ENCODE results near the gene ZNF90.

Gene ZNF90

DNA sequence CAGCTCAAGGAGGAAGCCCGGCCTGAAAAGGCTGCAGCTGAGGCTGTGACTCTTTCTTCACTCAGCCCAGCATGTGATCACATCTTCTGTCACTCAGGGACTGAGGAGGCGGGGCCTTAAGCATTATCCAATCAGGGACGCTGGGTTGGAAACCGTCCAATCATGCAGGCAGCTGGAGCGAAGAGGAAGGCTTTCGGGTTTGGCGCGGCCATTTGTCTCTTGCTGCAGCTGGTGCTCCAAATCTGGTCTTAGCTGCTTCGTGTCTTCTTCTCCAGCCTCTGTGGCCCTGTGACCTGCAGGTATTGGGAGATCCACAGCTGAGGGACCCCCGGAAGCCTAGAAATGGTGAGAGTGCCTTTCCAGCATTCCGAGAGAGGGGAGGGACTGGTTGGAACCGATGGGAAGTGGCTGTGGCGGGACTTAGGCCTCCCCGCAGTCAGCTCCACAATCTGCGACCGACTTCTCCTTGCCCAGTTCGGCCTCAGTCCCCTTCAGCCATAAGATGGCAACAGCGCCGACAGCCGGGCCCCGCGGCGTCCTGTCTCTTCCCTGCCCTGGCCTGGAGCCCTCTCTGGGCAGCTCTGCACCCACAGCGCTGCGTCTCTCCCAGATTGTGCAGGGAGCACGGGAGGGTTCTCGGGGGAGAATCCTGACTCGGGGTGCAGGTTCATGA is at the start of gene ZNF90:
Gene ZNF90, plus strand, starts transcription at position 210 of the 673 bp plus-strand sequence. Its CDS starts 133 bp downstream, at position 343.
- peak within 1 kb of the TSS; percentile 91 for H3K27ac ChIP-seq

DNA sequence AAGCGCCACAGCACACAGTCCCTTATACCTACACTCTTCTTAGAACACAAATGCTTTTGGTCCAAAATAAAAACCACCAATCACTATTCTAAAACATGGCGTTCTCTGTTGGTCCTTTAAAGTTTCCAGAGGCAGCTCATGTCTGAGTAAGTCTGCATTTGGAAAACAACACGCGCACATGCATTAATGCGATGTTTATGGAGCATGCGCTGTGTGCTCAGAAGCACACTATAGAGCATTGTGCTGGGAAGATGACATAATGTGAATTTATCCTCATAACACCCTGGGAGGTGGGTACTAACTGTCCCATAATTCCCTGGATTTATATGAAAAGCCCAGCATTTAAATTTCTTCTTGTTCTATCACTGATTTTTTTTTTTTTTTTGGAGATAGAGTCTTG is 49.2 kb upstream of the ZNF90 start:
- no peak overlapping the region for H3K4me3 ChIP-seq (ENCODE audit: low read depth, low read length)
- H3K79me2 ChIP-seq = no peaks in the 10 kb centered on the region
- H3K9ac ChIP-seq = no peak overlapping the region
- H3K4me1 ChIP-seq = no peaks in the 10 kb centered on the region
- H3K4me2 ChIP-seq (ENCODE audit: low read length) = no peak overlapping the region
- no peak overlapping the region for H2AFZ ChIP-seq
- H3K27ac ChIP-seq = no peak overlapping the region
- no peaks in the 10 kb centered on the region for H3K9me3 ChIP-seq (ENCODE audit: control insufficient read depth, low read length)
- no peaks in the 10 kb centered on the region for H3K36me3 ChIP-seq (ENCODE audit: control insufficient read depth, insufficient read depth, low read length)
- no peaks in the 10 kb centered on the region for H3K27me3 ChIP-seq (ENCODE audit: control insufficient read depth, insufficient read depth, low read length)
- TF ChIP-seq, protein P1, sequence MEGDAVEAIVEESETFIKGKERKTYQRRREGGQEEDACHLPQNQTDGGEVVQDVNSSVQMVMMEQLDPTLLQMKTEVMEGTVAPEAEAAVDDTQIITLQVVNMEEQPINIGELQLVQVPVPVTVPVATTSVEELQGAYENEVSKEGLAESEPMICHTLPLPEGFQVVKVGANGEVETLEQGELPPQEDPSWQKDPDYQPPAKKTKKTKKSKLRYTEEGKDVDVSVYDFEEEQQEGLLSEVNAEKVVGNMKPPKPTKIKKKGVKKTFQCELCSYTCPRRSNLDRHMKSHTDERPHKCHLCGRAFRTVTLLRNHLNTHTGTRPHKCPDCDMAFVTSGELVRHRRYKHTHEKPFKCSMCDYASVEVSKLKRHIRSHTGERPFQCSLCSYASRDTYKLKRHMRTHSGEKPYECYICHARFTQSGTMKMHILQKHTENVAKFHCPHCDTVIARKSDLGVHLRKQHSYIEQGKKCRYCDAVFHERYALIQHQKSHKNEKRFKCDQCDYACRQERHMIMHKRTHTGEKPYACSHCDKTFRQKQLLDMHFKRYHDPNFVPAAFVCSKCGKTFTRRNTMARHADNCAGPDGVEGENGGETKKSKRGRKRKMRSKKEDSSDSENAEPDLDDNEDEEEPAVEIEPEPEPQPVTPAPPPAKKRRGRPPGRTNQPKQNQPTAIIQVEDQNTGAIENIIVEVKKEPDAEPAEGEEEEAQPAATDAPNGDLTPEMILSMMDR (IDR thresholded peaks at IDR 0.05) = no peak

More for the DNA sequence above, at the start of gene ZNF90:
- H3K4me3 ChIP-seq (ENCODE audit: low read depth, low read length) = peak within 1 kb of the TSS; percentile 78
- H3K4me2 ChIP-seq (ENCODE audit: low read length) = peak within 1 kb of the TSS; percentile 84
- H3K9me3 ChIP-seq (ENCODE audit: control insufficient read depth, low read length) = no peaks in the 10 kb centered on the region
- H3K27me3 ChIP-seq (ENCODE audit: control insufficient read depth, insufficient read depth, low read length) = no peaks in the 10 kb centered on the region
- no peak within 1 kb of the TSS for H3K9ac ChIP-seq
- H3K4me1 ChIP-seq = peaks cover 24% of the 10 kb centered on the region
- H3K36me3 ChIP-seq (ENCODE audit: control insufficient read depth, insufficient read depth, low read length) = no peaks in the 10 kb centered on the region
- no peaks in the 10 kb centered on the region for H3K79me2 ChIP-seq
- TF ChIP-seq, protein P1 (IDR thresholded peaks at IDR 0.05) = no peak
- H2AFZ ChIP-seq = peak within 1 kb of the TSS; percentile 89

DNA sequence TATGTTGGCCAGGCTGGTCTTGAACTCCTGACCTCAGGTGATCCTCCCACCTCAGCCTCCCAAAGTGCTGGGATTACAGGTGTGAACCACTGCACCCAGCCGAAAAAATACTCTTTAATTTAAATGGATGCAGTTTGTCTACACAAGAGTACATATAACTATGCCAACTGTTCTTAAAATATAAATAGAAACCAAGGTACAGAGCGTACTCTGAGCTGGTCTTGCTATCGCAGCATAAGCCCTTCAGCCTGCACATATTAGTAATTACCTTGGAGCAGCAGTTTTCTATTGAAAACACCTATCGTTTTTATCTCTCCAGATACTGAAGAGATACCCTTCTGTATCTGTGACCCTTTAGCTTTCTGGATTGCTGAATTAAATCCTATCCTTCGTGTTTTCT is 41.9 kb upstream of the ZNF90 start:
- H3K27me3 ChIP-seq (ENCODE audit: control insufficient read depth, insufficient read depth, low read length) = no peaks in the 10 kb centered on the region
- H3K9me3 ChIP-seq (ENCODE audit: control insufficient read depth, low read length) = no peaks in the 10 kb centered on the region
- no peak overlapping the region for H3K9ac ChIP-seq
- H3K36me3 ChIP-seq (ENCODE audit: control insufficient read depth, insufficient read depth, low read length) = no peaks in the 10 kb centered on the region
- H3K4me2 ChIP-seq (ENCODE audit: low read length) = no peak overlapping the region
- H3K79me2 ChIP-seq = peaks cover 3% of the 10 kb centered on the region
- H3K4me3 ChIP-seq (ENCODE audit: low read depth, low read length) = no peak overlapping the region
- no peak overlapping the region for H3K27ac ChIP-seq
- no peak overlapping the region for H2AFZ ChIP-seq
- TF ChIP-seq, protein P1 (IDR thresholded peaks at IDR 0.05) = no peak
- H3K4me1 ChIP-seq = no peaks in the 10 kb centered on the region

DNA sequence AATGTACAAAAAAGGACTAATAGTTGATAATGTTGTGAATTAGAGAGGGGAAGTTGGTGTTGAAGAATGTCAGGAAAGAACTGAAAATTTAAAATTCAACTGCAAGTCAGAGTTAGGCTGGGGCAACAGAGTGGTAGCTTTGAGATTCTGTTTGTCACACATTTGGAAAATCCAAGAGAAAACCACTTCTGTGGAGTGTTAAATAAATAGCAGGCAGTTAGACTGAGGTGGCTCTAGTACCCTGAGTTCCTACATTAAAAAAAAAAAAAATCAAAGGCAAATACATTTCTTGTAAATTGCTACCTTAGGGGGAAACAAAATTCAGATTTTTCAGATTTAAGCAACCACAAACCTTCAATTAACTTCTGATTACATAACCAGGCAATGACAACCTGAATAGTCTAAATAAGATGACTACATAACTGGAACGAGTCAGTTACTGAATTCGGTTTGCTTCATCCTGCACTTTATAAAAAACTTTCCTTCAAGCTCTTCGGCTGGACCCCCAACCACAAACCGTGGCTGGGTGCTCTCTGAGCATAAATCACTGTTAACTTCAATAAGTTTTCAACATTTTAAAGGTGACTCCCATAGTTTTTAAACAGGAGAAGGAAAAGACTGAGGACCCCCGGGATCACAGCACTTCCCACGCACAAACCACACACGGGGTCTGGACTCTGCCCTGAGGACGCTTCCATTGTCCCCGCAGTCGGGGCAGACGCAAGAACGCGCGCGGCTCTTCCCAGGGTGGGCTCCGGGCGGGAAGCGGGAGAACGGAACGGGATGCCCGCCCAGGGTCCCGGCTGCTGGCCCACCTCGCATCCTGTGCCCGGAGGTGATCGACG is 39.2 kb upstream of the ZNF90 start:
- Histone ChIP-seq H3K4me3 (ENCODE audit: low read depth, low read length) (peak overlapping the region; percentile 76), H3K36me3 (ENCODE audit: control insufficient read depth, insufficient read depth, low read length) (no peaks in the 10 kb centered on the region), H3K4me2 (ENCODE audit: low read length) (peak overlapping the region; percentile 75), H3K27ac (peak overlapping the region; percentile 36), H3K27me3 (ENCODE audit: control insufficient read depth, insufficient read depth, low read length) (no peaks in the 10 kb centered on the region), H3K4me1 (no peaks in the 10 kb centered on the region), H2AFZ (peak overlapping the region; percentile 77), H3K9ac (peak overlapping the region; percentile 0), H3K79me2 (peaks cover 3% of the 10 kb centered on the region), H3K9me3 (ENCODE audit: control insufficient read depth, low read length) (no peaks in the 10 kb centered on the region)
- TF ChIP-seq, protein P1 (IDR thresholded peaks at IDR 0.05) = no peak

Data from parathyroid adenoma (tissue), 2 donors.